Spleen (tissue), 7 donors: ENCODE measurements around the gene KCTD20.

Source experiments
- CTCF ChIP-seq, 11 experiments: fragments of 200-600 bp in 7 of 11; fragments of 450-650 bp in 4 of 11; sonication (generic) in 4 of 11; IDR thresholded peaks in 8 of 11; conservative IDR thresholded peaks in 3 of 11; 1 replicate in 7 of 11; 2 replicates in 4 of 11; pipeline versions ENCODE4 v1.4.0 to v1.8.0; 2016 to 2021; ENCODE audit warnings: antibody characterized with exemption in 11 of 11, inconsistent platforms in 4 of 11, mild to moderate bottlenecking in 1 of 11
- POLR2AphosphoS5 ChIP-seq, 3 donors: sonication (generic); formaldehyde crosslinking; IDR thresholded peaks; one replicate each; pipeline ENCODE4 v1.5.1; 2017; ENCODE audit warnings: antibody characterized with exemption in 3 of 3
- donor health status: DM: no; HTN: no; CAD: no; lungs with moderate emphysema.
- donor health status: DM: no; HTN: no; CAD: no.
- donor health status: DM: no; HTN: no; CAD: no.

- TF ChIP-seq POLR2AphosphoS5 (IDR thresholded peaks at IDR 0.05) (no peak), CTCF (IDR thresholded peaks at IDR 0.05 in 8 of 11, conservative IDR thresholded peaks at IDR 0.05 in 3 of 11) (no peak)
Measured at GRCh38 chr6:36501686-36502085, 58.9 kb downstream of the KCTD20 start.
